22Rv1 (cell line): ENCODE measurements around the gene DHTKD1.

ENCODE experiments used
- ZFX ChIP-seq: fragments of 450-650 bp; IDR thresholded peaks from 2 replicates; pipeline ENCODE4 v1.6.1; 2017; ENCODE audit warnings: antibody characterized with exemption, borderline replicate concordance
- TF ChIP-seq, protein P1 (sequence below): fragments of 450-650 bp; IDR thresholded peaks from 2 replicates; pipeline ENCODE4 v1.5.1; 2017; ENCODE audit warnings: mild to moderate bottlenecking

DNA sequence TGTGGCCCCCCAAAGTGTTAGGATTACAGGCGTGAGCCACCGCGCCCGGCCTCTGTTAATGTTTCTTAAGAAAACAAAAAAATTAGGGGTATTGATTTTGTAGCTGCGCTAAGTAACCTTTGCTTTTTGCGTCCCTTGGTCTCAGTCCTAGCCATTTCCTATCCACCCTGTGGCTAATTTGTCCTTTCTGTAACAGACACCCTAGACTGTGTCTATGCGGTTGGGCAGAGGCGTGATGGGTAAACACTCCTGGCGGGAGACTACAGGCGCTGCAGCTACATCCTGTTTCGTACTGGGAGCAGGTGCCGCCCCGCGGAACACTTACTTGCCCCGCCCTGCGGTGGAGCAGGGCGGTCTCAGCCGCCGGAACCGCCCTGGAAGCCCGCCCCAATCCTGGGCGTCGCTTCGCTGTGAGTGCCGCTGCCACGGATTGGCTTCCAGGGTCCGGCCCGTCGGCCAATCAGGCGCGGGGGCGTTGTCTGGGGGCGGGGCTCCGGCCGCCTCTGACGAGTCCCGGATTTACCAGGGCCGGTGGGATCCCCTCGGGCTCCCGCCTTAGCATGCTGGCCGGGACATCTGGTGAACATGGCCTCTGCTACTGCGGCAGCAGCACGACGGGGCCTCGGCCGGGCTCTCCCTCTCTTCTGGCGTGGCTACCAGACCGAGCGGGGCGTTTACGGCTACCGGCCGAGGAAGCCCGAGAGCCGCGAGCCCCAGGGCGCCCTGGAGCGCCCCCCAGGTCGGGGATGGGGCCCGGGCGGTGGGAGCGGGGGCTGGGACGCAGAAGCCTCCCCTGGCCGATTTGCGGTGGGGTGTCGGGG lies at the start of gene DHTKD1:
- no peak for TF ChIP-seq ZFX
- TF ChIP-seq, protein P1, sequence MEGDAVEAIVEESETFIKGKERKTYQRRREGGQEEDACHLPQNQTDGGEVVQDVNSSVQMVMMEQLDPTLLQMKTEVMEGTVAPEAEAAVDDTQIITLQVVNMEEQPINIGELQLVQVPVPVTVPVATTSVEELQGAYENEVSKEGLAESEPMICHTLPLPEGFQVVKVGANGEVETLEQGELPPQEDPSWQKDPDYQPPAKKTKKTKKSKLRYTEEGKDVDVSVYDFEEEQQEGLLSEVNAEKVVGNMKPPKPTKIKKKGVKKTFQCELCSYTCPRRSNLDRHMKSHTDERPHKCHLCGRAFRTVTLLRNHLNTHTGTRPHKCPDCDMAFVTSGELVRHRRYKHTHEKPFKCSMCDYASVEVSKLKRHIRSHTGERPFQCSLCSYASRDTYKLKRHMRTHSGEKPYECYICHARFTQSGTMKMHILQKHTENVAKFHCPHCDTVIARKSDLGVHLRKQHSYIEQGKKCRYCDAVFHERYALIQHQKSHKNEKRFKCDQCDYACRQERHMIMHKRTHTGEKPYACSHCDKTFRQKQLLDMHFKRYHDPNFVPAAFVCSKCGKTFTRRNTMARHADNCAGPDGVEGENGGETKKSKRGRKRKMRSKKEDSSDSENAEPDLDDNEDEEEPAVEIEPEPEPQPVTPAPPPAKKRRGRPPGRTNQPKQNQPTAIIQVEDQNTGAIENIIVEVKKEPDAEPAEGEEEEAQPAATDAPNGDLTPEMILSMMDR, result no peak
